Adipocyte (in vitro differentiated cells): Measurements from ENCODE around the gene CLIP3.
"Not testable (repeated sequence)": the region's sequence is repeated elsewhere in the genome, so short reads cannot be mapped to it uniquely, and the experiment has no call there.

Experiments used
- DNase-seq: peaks from one replicate; pipeline ENCODE4 v3.0.0-alpha.2; 2015; ENCODE audit warnings: low read depth
- H3K27me3 ChIP-seq: replicated peaks from 2 replicates; pipeline ENCODE4 v1.7.0; 2013; ENCODE audit warnings: mild to moderate bottlenecking, low read length, moderate library complexity; ENCODE audit not compliant: control insufficient read depth, insufficient read depth
- H3K36me3 ChIP-seq: 2 replicates; pipeline ENCODE4 v1.7.0; 2013; ENCODE audit warnings: low read length, mild to moderate bottlenecking, moderate library complexity; ENCODE audit not compliant: control insufficient read depth, insufficient read depth, severe bottlenecking
- H3K4me1 ChIP-seq: 2 replicates; pipeline ENCODE4 v1.7.0; 2013; ENCODE audit warnings: mild to moderate bottlenecking, low read length, moderate library complexity; ENCODE audit not compliant: control insufficient read depth, insufficient read depth
- H3K4me3 ChIP-seq: 2 replicates; pipeline ENCODE4 v1.7.0; 2013; ENCODE audit warnings: mild to moderate bottlenecking, low read length, moderate library complexity
- H3K9ac ChIP-seq: 2 replicates; pipeline ENCODE4 v1.7.0; 2013; ENCODE audit warnings: mild to moderate bottlenecking, low read length, moderate library complexity
- H3K9me3 ChIP-seq: 2 replicates; pipeline ENCODE4 v1.7.0; 2013; ENCODE audit warnings: mild to moderate bottlenecking, low read length, moderate library complexity; ENCODE audit not compliant: control insufficient read depth

CLIP3 gene

DNA sequence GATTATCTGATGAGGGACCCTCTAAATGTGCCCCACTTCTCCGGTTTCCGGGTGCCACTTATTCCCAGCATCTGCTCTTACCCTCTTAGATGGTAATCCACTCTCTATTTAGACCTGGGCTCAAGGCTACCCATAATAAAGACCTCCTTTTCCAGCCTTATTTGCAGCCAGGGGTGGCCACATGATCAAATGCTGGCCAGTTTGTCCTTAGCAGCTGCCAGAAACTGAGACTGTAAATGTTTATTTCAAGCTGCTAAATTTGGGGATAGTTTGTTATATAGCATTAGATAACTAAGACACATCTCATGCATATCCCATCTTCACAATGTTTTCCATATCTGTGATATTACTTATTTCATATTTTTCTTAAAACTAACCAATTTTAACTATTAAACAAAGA, 11.3 kb upstream of the CLIP3 start:
- Histone ChIP-seq H3K9me3 (no peaks in the 10 kb centered on the region), H3K27me3 (no peaks in the 10 kb centered on the region), H3K4me3 (no peak overlapping the region), H3K4me1 (peaks cover 49% of the 10 kb centered on the region), H3K36me3 (peaks cover 3% of the 10 kb centered on the region), H3K9ac (peak overlapping the region; percentile 22)
- no peak for DNase-seq

GRCh38 chr19:36041831-36042230, 9.2 kb upstream of the CLIP3 start:
- Histone ChIP-seq H3K9me3 (no peaks in the 10 kb centered on the region), H3K4me3 (peak overlapping the region; percentile 15), H3K36me3 (peaks cover 9% of the 10 kb centered on the region), H3K9ac (peak overlapping the region; percentile 58), H3K4me1 (peaks cover 35% of the 10 kb centered on the region), H3K27me3 (no peaks in the 10 kb centered on the region)
- DNase-seq, result peak; percentile 94

DNA sequence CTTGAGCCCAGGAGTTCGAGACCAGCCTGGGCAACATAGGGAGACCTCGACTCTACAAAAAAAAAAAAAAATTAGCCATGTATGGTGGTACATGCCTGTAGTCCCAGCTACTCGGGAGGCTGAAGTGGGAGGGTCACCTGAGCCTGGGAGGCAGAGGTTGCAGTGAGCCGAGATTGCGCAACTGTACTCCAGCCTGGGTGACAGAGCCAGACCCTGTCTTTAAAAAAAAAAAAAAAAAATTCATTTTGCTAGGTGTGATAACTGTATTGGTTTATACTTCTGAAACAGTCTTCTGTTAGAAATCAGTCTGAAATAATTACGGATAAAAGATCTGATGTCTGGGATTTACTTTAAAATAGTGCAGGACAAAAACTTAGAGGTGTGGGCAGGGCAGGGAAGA, 8.4 kb upstream of the CLIP3 start:
- not testable (repeated sequence) for H3K9me3 ChIP-seq, DNase-seq, H3K36me3 ChIP-seq, H3K27me3 ChIP-seq
- Histone ChIP-seq H3K4me1 (peaks cover 28% of the 10 kb centered on the region), H3K4me3 (peak overlapping the region; percentile 15), H3K9ac (peak overlapping the region; percentile 58)

DNA sequence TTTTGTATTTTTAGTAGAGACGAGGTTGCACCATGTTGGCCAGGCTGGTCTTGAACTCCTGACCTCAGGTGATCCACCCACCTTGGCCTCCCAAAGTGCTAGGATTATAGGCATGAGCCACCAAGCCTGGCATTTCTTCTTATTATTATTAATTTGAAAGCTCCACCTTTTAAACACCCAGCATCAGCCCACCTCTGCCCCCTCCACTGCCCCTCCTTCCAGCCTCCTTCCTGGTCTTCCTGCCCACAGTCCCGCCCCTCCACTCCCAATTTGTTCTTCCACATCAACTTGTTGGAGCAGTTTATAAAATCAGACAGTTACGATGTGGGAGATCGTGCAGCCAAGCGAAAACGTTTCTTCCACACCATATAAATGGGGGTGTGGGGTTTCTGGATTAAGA, 7.8 kb upstream of the CLIP3 start:
- no peak for DNase-seq
- H3K27me3 ChIP-seq, result no peaks in the 10 kb centered on the region
- H3K4me3 ChIP-seq, result no peak overlapping the region
- no peak overlapping the region for H3K9ac ChIP-seq
- H3K4me1 ChIP-seq, result peaks cover 22% of the 10 kb centered on the region
- no peaks in the 10 kb centered on the region for H3K9me3 ChIP-seq
- peaks cover 10% of the 10 kb centered on the region for H3K36me3 ChIP-seq

GRCh38 chr19:36031308-36031707, 1.4 kb downstream of the CLIP3 start:
- H3K4me1 ChIP-seq, result peaks cover 27% of the 10 kb centered on the region
- H3K9ac ChIP-seq, result peak overlapping the region; percentile 88
- H3K9me3 ChIP-seq, result no peaks in the 10 kb centered on the region
- H3K36me3 ChIP-seq, result peaks cover 24% of the 10 kb centered on the region
- no peak for DNase-seq
- peak overlapping the region; percentile 77 for H3K4me3 ChIP-seq
- no peaks in the 10 kb centered on the region for H3K27me3 ChIP-seq

DNA sequence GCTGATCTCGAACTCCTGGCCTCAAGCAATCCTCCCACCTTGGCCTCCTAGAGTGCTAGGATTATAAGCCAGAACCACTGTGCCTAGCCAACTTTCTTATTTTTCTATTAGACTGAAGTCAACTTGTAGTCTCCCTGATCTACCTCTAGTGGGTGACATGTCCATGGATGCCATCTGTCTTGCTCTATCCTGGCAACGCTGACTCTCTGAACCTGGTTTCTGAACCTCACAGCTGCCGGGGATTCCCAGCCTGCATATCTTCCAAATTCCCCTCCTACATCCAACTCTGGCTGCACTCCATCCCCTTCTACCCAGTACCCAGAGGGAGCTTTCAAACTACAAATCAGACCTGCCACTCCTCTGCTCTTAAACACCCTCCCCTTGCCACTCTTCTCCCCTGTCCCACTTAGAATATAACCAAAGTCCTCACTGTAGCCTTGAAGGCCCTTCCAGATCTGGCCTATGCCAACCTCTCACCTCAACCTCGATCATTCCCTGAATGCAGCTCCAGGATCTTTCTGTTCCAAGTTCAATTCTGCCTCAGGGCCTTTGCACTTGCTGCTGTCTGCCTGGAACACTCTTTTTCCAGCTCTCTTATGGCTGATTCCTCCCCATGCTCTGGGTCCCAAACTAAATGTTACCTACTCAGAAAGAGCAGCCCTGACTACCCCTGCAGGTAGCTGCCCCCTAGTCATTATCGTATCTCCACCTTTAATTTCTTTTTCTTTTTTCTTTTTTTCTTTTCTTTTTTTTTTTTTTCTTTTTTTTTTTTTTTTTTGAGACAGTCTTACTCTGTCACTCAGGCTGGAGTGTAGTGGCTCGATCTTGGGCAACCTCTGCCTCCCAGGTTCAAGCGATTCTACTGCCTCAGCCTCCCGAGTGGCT, 2.2 kb downstream of the CLIP3 start:
- H3K9ac ChIP-seq, result peak overlapping the region; percentile 50
- DNase-seq, result peak; percentile 25
- no peaks in the 10 kb centered on the region for H3K27me3 ChIP-seq
- no peaks in the 10 kb centered on the region for H3K9me3 ChIP-seq
- peaks cover 27% of the 10 kb centered on the region for H3K4me1 ChIP-seq
- H3K4me3 ChIP-seq, result no peak overlapping the region
- peaks cover 30% of the 10 kb centered on the region for H3K36me3 ChIP-seq

DNA sequence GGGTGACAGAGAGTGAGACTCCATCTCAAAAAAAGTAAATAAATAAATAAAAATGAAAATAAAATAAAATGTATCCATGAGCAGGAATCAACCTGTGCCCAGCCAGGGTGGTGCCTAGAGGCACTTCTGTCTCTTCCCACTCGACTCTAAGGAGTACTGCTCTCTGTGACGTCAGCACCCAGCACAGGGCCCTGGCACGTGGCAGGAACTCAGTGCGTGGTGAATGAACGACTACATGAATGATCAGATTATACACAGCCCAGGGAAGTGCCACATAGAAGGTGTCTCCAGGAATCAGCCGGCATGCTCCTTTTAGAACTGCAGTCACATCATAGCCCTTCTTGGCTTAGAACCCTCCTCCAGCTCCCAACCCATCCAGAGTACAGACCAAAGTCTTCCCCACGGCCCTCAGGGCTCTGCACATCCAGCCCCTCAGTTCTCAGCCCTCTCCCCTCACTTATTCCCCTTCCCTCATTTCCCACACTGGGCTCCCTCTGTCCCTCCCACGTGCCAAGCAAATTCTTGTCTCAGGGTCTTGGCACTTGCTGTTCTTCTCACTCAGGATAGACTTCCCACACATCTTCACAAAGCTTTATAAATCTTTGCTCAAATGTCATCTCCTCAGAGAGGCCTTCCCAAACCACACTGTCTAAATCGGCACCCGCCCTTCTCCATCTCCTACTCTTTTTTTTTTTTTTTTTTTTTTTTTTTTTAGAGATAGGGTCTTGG, 4.2 kb downstream of the CLIP3 start:
- Histone ChIP-seq H3K4me1 (peaks cover 27% of the 10 kb centered on the region), H3K27me3 (no peaks in the 10 kb centered on the region), H3K4me3 (no peak overlapping the region), H3K9me3 (no peaks in the 10 kb centered on the region), H3K9ac (no peak overlapping the region), H3K36me3 (peaks cover 41% of the 10 kb centered on the region)
- no peak for DNase-seq

- peaks cover 23% of the 10 kb centered on the region for H3K4me1 ChIP-seq
- H3K9ac ChIP-seq, result no peak overlapping the region
- H3K4me3 ChIP-seq, result no peak overlapping the region
- peaks cover 47% of the 10 kb centered on the region for H3K36me3 ChIP-seq
- H3K27me3 ChIP-seq, result no peaks in the 10 kb centered on the region
- DNase-seq, result no peak
- no peaks in the 10 kb centered on the region for H3K9me3 ChIP-seq
Observed at GRCh38 chr19:36027696-36028095, 5.0 kb downstream of the CLIP3 start.

DNA sequence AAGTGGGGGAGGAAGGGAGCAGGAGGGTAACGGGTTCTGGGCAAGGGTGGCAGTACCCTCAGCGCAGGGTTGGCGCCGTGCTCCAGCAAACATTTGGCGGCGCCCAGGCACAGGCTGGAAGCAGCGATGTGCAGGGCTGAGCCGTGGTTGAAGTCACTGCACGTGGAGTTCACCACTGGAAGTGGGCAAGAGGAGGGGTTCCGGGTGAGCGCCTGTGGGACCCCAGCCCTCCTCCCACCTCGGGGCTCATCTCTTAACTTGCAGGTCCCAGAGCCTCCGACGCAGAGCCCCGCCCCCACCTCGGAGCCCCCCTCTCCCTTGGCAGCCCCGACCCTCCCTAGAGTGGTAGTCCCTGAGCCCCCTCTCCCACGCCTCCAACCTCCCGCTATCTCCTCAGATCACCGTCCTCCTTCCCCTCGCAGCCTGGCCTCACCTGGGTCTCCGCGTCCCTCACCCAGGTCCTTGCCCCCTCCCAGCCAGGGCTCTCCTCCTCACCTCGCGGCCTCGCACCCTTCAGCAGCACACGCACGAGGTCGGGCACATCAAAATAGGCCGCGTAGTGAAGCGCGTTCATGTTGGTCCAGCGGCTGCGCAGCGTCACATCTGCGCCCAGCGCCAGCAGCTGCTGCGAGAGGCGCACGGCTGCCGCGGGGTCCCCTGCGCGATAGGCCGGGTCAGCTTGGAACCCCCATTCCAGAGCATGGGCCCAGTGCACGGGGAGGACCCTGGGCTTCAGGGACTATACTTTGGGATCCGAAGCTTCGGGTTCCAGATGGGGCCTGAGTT, 6.4 kb downstream of the CLIP3 start:
- Histone ChIP-seq H3K9me3 (no peaks in the 10 kb centered on the region), H3K27me3 (no peaks in the 10 kb centered on the region), H3K36me3 (peaks cover 57% of the 10 kb centered on the region), H3K4me3 (no peak overlapping the region), H3K9ac (no peak overlapping the region), H3K4me1 (peaks cover 16% of the 10 kb centered on the region)
- DNase-seq, result no peak

- Histone ChIP-seq H3K9ac (no peak overlapping the region), H3K4me3 (no peak overlapping the region), H3K4me1 (peaks cover 10% of the 10 kb centered on the region), H3K36me3 (peaks cover 65% of the 10 kb centered on the region), H3K9me3 (no peaks in the 10 kb centered on the region), H3K27me3 (no peaks in the 10 kb centered on the region)
- no peak for DNase-seq
Observed at GRCh38 chr19:36025541-36025940, 7.1 kb downstream of the CLIP3 start.

- Histone ChIP-seq H3K4me1 (no peaks in the 10 kb centered on the region), H3K9ac (no peak overlapping the region), H3K9me3 (no peaks in the 10 kb centered on the region), H3K27me3 (no peaks in the 10 kb centered on the region), H3K36me3 (peaks cover 79% of the 10 kb centered on the region), H3K4me3 (no peak overlapping the region)
- DNase-seq, result no peak
Observed at GRCh38 chr19:36023432-36023831, 9.2 kb downstream of the CLIP3 start.
